HEK293 (cell line): ENCODE measurements around the gene CYP27B1.

ENCODE experiments used
- GLI4 ChIP-seq: fragments of 450-650 bp; formaldehyde crosslinking; IDR thresholded peaks from 2 replicates; pipeline ENCODE4 v1.5.1; 2016; ENCODE audit warnings: missing biosample characterization, missing genetic modification characterization
- YY1 ChIP-seq: fragments of 450-650 bp; formaldehyde crosslinking; IDR thresholded peaks from 2 replicates; pipeline ENCODE4 v1.5.1; 2018; ENCODE audit warnings: missing biosample characterization, missing genetic modification characterization
- TF ChIP-seq, protein P1 (sequence below): fragments of 450-650 bp; formaldehyde crosslinking; IDR thresholded peaks from 2 replicates; pipeline ENCODE4 v1.5.1; 2016; ENCODE audit warnings: missing biosample characterization, missing genetic modification characterization

DNA sequence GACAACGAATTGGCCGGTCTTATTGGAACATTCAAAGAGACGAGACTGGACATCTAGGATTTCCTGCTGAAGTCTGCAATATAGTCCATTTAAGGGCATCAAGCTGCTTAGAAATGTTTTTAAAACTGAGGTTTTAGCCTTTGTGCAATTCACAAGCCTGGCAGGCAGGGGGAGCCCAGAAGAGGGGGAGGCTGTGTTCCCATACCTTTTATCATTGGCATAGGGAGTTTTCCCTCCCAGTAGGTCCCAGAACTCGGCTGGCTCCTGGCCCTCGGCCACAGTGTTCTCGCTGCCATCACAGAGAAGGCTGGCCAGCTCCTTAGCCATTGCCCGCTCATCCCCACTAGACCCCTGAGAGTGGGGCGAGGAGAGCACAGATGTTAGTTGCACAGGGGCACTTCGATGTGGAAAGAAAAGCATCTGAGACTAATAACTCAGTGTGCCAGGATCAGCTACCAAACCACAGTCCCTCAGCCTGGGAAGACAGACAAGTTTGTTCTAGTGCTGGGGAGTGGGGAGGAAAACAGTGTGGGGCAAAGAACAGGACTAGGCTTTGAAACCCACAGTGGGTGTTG, 36.5 kb upstream of the CYP27B1 start:
- TF ChIP-seq GLI4 (tag by site-specific recombination) (no peak), YY1 (no peak)
- TF ChIP-seq, protein P1, sequence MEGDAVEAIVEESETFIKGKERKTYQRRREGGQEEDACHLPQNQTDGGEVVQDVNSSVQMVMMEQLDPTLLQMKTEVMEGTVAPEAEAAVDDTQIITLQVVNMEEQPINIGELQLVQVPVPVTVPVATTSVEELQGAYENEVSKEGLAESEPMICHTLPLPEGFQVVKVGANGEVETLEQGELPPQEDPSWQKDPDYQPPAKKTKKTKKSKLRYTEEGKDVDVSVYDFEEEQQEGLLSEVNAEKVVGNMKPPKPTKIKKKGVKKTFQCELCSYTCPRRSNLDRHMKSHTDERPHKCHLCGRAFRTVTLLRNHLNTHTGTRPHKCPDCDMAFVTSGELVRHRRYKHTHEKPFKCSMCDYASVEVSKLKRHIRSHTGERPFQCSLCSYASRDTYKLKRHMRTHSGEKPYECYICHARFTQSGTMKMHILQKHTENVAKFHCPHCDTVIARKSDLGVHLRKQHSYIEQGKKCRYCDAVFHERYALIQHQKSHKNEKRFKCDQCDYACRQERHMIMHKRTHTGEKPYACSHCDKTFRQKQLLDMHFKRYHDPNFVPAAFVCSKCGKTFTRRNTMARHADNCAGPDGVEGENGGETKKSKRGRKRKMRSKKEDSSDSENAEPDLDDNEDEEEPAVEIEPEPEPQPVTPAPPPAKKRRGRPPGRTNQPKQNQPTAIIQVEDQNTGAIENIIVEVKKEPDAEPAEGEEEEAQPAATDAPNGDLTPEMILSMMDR (tag by site-specific recombination), result peak; percentile 60
